Amygdala (tissue), 56 donors: Measurements from ENCODE around the gene IFNA8.
"Not testable (repeated sequence)": the region's sequence is repeated elsewhere in the genome, so short reads cannot be mapped to it uniquely, and the experiment has no call there.

Experiments used
- DNase-seq, 56 donors: peaks; one replicate each; lab custom pipeline; 2025; lab: John Stamatoyannopoulos, UW

IFNA8 gene

GRCh38 chr9:21415493-21416267 lies 6.8 kb downstream of the IFNA8 start:
- no peak for DNase-seq

DNA sequence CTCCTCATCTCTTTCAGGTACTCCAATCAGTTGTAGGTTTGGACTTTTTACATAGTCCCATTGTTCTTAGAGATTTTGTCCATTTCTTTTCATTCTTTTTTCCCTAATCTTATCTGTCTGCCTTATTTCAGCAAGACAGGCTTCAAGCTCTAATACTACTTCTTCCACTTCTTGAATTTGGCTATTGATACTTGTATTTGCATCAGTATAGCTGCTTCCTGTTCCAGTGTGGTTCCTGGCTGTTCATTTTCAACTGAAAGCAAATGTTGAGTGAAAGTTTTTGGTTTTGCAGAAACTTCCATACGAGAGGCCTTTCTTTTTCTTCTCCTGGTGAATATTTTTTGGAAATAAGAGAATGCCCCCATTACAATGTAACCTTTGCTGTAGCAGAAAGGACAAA lies 19.3 kb downstream of the IFNA8 start:
- no peak for DNase-seq

- no peak for DNase-seq
These were observed 20.3 kb downstream of the IFNA8 start for GRCh38 chr9:21429191-21429590.

- peak in 1 of 56 donors; percentile 3 for DNase-seq
These were observed 23.9 kb downstream of the IFNA8 start for GRCh38 chr9:21432672-21433425.

GRCh38 chr9:21434202-21435014 lies 25.5 kb downstream of the IFNA8 start:
- peak in 25 of 56 donors; percentile 3 to 83 (median 14) for DNase-seq

DNA sequence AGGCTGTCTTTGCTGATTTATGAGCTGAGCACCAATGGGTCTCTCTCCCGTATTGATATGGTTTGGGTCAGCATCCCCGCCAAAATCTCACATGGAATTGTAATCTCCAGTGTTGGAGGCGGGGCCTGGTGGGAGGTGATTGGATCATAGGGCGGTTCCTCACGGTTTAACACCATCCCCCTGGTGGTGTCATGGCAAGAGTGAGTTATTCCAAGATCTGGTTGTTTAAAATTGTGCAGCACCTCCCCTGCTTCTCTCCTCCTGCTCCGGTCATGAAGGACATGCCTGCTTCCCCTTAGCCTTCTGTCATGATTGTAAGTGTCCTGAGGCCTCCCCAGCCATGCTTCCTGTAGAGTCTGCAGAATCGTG lies 26.1 kb downstream of the IFNA8 start:
- not testable (repeated sequence) for DNase-seq

DNA sequence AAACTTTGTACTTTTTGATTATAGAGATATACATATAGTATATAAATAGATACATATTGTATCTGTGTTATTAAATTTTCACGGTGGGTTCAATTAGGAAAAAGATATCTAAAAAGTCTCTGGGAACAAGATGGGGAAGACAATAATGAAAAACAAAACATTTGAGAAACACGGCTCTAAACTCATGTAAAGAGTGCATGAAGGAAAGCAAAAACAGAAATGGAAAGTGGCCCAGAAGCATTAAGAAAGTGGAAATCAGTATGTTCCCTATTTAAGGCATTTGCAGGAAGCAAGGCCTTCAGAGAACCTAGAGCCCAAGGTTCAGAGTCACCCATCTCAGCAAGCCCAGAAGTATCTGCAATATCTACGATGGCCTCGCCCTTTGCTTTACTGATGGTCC lies 31.2 kb downstream of the IFNA8 start, which contains the start of gene IFNA1:
Gene IFNA1 (plus strand): TSS at position 301 of the 400 bp plus-strand sequence. CDS start 69 bp downstream, at position 370.
- no peak for DNase-seq

- DNase-seq: no peak
These were observed 35.1 kb downstream of the IFNA8 start for GRCh38 chr9:21443849-21444625.

DNA sequence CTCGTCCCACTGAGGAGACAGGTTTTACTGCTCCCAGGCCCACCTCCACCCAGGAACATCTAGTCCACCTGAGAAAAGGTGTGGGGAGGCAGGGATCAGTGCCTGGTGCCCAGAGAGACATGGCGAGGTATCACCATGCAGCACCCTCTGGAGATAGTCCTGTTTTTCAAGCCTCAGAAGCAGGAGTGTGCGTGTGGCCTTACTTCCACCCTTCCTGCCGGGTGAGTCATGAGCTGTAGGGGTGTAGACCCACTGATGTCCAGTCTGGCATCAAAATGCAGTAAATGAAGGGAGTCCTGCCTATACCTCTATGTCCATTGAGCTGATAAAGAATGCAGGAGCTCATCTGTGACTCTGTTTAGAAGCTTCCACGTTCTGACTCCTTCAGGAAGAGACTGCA lies 40.4 kb downstream of the IFNA8 start:
- DNase-seq: not testable (repeated sequence)

- no peak for DNase-seq
These were observed 41.9 kb downstream of the IFNA8 start for GRCh38 chr9:21450733-21451394.

GRCh38 chr9:21452681-21453080 lies 43.8 kb downstream of the IFNA8 start:
- no peak for DNase-seq

DNA sequence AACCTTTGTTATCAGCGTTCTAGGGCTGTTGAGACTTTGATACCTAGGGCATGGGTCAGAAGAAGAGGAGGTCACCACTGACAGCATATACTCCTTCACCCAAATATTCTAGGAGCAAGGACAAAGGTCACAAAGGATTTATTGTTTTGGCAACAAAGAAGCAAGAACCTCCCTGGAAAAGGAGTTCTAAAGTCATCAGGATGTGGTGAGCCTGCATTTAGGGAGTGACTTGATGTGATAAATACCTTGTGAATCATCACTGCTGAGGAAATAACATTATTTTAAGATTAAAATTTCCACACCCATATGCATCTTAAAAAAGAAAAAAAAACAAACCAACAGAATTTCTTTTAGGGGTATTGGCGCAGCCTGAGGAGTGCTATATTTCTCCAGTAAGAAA lies 45.2 kb downstream of the IFNA8 start:
- DNase-seq: no peak

GRCh38 chr9:21455320-21455719 lies 46.4 kb downstream of the IFNA8 start:
- peak in 9 of 56 donors; percentile 1 to 31 (median 4) for DNase-seq
